ENCODE results near the gene RGR. TPM values are rescaled to one million over a fixed set of nuclear protein-coding genes. Genes with fewer than 3 reads are reported as not detected.

RGR gene
- total RNA-seq, 1 donor from 2014 or later = not detected

GRCh38 chr10:84238909-84239308 is 5.9 kb upstream of the RGR start:
- H3K4me3 ChIP-seq (ENCODE audit: low read depth, low read length) = no peak overlapping the region
- FAIRE-seq (no peak), DNase-seq (ENCODE audit: low read depth) (peak; percentile 91)
- no peaks in the 10 kb centered on the region for H3K36me3 ChIP-seq (ENCODE audit: control insufficient read depth, insufficient read depth, low read length)
- TF ChIP-seq, protein P1, sequence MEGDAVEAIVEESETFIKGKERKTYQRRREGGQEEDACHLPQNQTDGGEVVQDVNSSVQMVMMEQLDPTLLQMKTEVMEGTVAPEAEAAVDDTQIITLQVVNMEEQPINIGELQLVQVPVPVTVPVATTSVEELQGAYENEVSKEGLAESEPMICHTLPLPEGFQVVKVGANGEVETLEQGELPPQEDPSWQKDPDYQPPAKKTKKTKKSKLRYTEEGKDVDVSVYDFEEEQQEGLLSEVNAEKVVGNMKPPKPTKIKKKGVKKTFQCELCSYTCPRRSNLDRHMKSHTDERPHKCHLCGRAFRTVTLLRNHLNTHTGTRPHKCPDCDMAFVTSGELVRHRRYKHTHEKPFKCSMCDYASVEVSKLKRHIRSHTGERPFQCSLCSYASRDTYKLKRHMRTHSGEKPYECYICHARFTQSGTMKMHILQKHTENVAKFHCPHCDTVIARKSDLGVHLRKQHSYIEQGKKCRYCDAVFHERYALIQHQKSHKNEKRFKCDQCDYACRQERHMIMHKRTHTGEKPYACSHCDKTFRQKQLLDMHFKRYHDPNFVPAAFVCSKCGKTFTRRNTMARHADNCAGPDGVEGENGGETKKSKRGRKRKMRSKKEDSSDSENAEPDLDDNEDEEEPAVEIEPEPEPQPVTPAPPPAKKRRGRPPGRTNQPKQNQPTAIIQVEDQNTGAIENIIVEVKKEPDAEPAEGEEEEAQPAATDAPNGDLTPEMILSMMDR (IDR thresholded peaks at IDR 0.05; ENCODE audit: insufficient read depth, low read length, severe bottlenecking) = no peak
- no peaks in the 10 kb centered on the region for H3K27me3 ChIP-seq (ENCODE audit: control insufficient read depth, insufficient read depth, low read length)

DNA sequence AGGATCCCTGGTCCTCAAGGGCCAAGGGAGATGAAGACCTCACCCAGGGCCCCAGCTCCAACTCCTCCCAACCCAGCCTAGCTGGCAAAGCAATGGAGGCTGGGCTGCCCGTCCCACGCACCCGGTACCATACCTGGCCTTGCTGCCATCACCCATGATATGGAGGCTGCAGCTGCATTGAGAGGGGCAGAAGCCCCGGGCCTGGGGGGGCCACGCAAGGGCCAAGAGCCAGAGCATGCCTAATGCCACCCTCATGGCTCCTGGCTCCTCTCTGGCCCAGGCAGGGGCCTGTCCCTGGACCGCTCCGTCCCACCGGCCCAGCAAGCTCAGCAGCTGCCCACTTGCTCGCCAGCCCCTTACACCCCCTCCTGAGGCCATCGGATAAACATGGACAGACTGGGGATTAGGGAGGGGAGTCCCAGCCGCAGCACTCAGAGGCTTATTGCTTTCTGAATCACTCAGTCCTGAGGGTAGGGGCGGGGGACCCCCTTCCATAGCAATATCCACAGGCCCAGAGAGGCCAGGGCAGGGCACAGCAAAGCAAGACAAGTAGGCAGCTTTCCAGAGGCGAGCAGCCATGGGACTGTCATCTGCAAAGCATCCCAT is 3.6 kb upstream of the RGR start, which contains the start of gene LRIT1:
TSS of gene LRIT1 (minus strand) at position 362 of the 606 bp plus-strand sequence. CDS start at position 255, 107 bp downstream.
- FAIRE-seq = no peak
- DNase-seq (ENCODE audit: low read depth) = no peak
- no peaks in the 10 kb centered on the region for H3K36me3 ChIP-seq (ENCODE audit: control insufficient read depth, insufficient read depth, low read length)
- no peak within 1 kb of the TSS for H3K4me3 ChIP-seq (ENCODE audit: low read depth, low read length)
- no peaks in the 10 kb centered on the region for H3K27me3 ChIP-seq (ENCODE audit: control insufficient read depth, insufficient read depth, low read length)
- TF ChIP-seq, protein P1 (IDR thresholded peaks at IDR 0.05; ENCODE audit: insufficient read depth, low read length, severe bottlenecking) = no peak

- Histone ChIP-seq H3K27me3 (ENCODE audit: control insufficient read depth, insufficient read depth, low read length) (peaks cover 1% of the 10 kb centered on the region), H3K4me3 (ENCODE audit: low read depth, low read length) (no peak overlapping the region), H3K36me3 (ENCODE audit: control insufficient read depth, insufficient read depth, low read length) (no peaks in the 10 kb centered on the region)
- DNase-seq (ENCODE audit: low read depth) = no peak
- TF ChIP-seq, protein P1 (IDR thresholded peaks at IDR 0.05; ENCODE audit: insufficient read depth, low read length, severe bottlenecking) = no peak
- no peak for FAIRE-seq
These were observed 1.1 kb upstream of the RGR start for GRCh38 chr10:84243759-84244158.

DNA sequence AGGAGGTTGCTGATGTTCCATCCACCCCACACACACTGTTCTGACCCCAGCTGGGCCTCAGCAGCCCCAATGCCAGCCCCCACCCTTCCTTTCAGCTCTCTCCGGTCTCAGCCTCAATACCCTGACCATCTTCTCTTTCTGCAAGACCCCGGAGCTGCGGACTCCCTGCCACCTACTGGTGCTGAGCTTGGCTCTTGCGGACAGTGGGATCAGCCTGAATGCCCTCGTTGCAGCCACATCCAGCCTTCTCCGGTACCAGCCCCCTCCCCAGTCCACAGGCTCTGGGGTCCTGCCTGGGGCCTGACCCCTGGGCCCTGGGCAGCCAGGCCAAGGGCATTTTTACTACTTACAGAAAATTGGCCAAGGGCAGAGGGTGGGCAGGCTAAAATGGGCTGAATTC is 2.6 kb downstream of the RGR start:
- TF ChIP-seq, protein P1 (IDR thresholded peaks at IDR 0.05; ENCODE audit: insufficient read depth, low read length, severe bottlenecking) = no peak
- no peak for DNase-seq (ENCODE audit: low read depth)
- Histone ChIP-seq H3K27me3 (ENCODE audit: control insufficient read depth, insufficient read depth, low read length) (peaks cover 2% of the 10 kb centered on the region), H3K36me3 (ENCODE audit: control insufficient read depth, insufficient read depth, low read length) (no peaks in the 10 kb centered on the region), H3K4me3 (ENCODE audit: low read depth, low read length) (no peak overlapping the region)
- FAIRE-seq = no peak

DNA sequence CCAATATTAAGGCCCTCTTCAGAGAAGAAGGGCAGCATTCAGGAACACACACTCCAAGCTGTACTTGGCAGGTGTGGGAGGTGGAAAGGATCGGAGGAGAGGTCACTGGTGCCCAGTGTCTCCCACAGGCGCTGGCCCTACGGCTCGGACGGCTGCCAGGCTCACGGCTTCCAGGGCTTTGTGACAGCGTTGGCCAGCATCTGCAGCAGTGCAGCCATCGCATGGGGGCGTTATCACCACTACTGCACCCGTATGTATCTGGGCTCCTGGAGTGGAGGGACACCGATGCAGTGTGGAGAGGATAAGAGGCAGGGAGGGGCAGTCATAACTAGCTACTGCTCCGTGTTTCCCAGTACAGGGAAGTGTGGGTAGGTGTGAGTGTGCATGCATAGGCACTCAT is 3.9 kb downstream of the RGR start:
- no peak for DNase-seq (ENCODE audit: low read depth)
- no peak for FAIRE-seq
- TF ChIP-seq, protein P1 (IDR thresholded peaks at IDR 0.05; ENCODE audit: insufficient read depth, low read length, severe bottlenecking) = no peak

More for the DNA sequence above, 3.9 kb downstream of the RGR start:
- H3K4me3 ChIP-seq (ENCODE audit: low read depth, low read length) = no peak overlapping the region
- no peaks in the 10 kb centered on the region for H3K36me3 ChIP-seq (ENCODE audit: control insufficient read depth, insufficient read depth, low read length)
- peaks cover 2% of the 10 kb centered on the region for H3K27me3 ChIP-seq (ENCODE audit: control insufficient read depth, insufficient read depth, low read length)

Measured in bronchial epithelial cell (primary cell).